Liver (tissue), 3 donors: ENCODE measurements around the gene NEB.

Source experiments
- ATF3 ChIP-seq: IDR thresholded peaks from 2 replicates; pipeline ENCODE4 v1.6.1; 2016; ENCODE audit warnings: antibody characterized with exemption
- CTCF ChIP-seq: fragments of 150-350 bp; IDR thresholded peaks from 2 replicates; pipeline ENCODE4 v1.5.1; 2017; ENCODE audit warnings: improper control_type of control experiment, low read depth, low read length; ENCODE audit not compliant: missing input control
- EGR1 ChIP-seq, 2 donors: IDR thresholded peaks; 2 replicates each; pipeline ENCODE4 v1.6.1; 2016 to 2018; ENCODE audit warnings: antibody characterized with exemption in 2 of 2, low read depth in 2 of 2
- FOXA2 ChIP-seq: IDR thresholded peaks from 2 replicates; pipeline ENCODE4 v1.6.1; 2016; ENCODE audit warnings: antibody characterized with exemption
- HNF4A ChIP-seq, 2 donors: conservative IDR thresholded peaks; 2 replicates each; pipeline ENCODE4 v1.6.1; 2016; ENCODE audit warnings: antibody characterized with exemption in 2 of 2, mild to moderate bottlenecking in 2 of 2
- JUND ChIP-seq, 2 donors: IDR thresholded peaks; 2 replicates each; pipeline ENCODE4 v1.6.1; 2016; ENCODE audit warnings: antibody characterized with exemption in 2 of 2
- NR2F2 ChIP-seq: IDR thresholded peaks from 2 replicates; pipeline ENCODE4 v1.6.1; 2016; ENCODE audit warnings: antibody characterized with exemption
- RAD21 ChIP-seq, 2 donors: IDR thresholded peaks; 2 replicates each; pipeline ENCODE4 v1.6.1; 2016; ENCODE audit warnings: antibody characterized with exemption in 2 of 2, mild to moderate bottlenecking in 2 of 2
- REST ChIP-seq: IDR thresholded peaks from 2 replicates; pipeline ENCODE4 v1.6.1; 2016; ENCODE audit warnings: antibody characterized with exemption, mild to moderate bottlenecking
- TAF1 ChIP-seq: conservative IDR thresholded peaks from 2 replicates; pipeline ENCODE4 v1.6.1; 2016; ENCODE audit warnings: antibody characterized with exemption, mild to moderate bottlenecking
- YY1 ChIP-seq: IDR thresholded peaks from 2 replicates; pipeline ENCODE4 v1.6.1; 2016; ENCODE audit warnings: antibody characterized with exemption, mild to moderate bottlenecking
- TF ChIP-seq, protein P1 (sequence below): IDR thresholded peaks from 2 replicates; pipeline ENCODE4 v1.6.1; 2016; ENCODE audit warnings: antibody characterized with exemption
- TF ChIP-seq, protein P2 (sequence below): IDR thresholded peaks from 2 replicates; pipeline ENCODE4 v1.6.1; 2016; ENCODE audit warnings: antibody characterized with exemption
- donor health status: healthy.
- donor health status: healthy.

DNA sequence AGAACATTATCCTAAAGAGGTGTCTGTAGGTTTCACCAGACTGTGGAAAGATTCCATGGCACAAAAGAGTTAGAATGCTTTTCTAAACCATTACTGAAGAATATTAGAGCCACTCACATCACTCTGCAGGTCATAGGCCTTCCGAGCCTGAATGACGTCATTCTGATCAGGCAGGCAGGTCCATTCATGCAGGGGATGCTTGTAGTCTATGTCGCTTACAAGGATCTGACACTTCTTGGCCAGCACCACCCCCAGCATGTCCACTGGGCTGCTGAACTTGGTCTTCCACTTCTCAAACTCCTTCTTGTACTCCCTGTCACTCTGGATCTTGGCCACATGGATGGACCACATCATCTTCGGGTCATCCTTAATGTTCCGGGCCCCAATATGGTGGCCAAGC, 120.1 kb downstream of the NEB start:
- TF ChIP-seq CTCF = no peak
- no peak for TF ChIP-seq FOXA2
- TF ChIP-seq, protein P1, sequence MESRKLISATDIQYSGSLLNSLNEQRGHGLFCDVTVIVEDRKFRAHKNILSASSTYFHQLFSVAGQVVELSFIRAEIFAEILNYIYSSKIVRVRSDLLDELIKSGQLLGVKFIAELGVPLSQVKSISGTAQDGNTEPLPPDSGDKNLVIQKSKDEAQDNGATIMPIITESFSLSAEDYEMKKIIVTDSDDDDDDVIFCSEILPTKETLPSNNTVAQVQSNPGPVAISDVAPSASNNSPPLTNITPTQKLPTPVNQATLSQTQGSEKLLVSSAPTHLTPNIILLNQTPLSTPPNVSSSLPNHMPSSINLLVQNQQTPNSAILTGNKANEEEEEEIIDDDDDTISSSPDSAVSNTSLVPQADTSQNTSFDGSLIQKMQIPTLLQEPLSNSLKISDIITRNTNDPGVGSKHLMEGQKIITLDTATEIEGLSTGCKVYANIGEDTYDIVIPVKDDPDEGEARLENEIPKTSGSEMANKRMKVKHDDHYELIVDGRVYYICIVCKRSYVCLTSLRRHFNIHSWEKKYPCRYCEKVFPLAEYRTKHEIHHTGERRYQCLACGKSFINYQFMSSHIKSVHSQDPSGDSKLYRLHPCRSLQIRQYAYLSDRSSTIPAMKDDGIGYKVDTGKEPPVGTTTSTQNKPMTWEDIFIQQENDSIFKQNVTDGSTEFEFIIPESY = no peak
- TF ChIP-seq, protein P2, sequence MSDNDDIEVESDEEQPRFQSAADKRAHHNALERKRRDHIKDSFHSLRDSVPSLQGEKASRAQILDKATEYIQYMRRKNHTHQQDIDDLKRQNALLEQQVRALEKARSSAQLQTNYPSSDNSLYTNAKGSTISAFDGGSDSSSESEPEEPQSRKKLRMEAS = no peak
- TF ChIP-seq TAF1 = no peak
- no peak for TF ChIP-seq NR2F2
- TF ChIP-seq RAD21 (IDR thresholded peaks at IDR 0.05) = no peak
- no peak for TF ChIP-seq JUND (IDR thresholded peaks at IDR 0.05)
- no peak for TF ChIP-seq REST
- no peak for TF ChIP-seq YY1
- no peak for TF ChIP-seq HNF4A (conservative IDR thresholded peaks at IDR 0.05)
- TF ChIP-seq ATF3 = no peak
- TF ChIP-seq EGR1 (IDR thresholded peaks at IDR 0.05; ENCODE audit: low read depth in 2 of 2) = no peak
